Fibroblast of lung (primary cell): Measurements from ENCODE around the gene XYLT2. TPM values are rescaled to one million over a fixed set of nuclear protein-coding genes. Genes with fewer than 3 reads are reported as not detected.

Experiments used
- DNase-seq, 2 donors: peaks; one replicate each; pipeline versions ENCODE4 v3.0.0 to v3.0.0-alpha.2; 2010; ENCODE audit warnings: low read depth in 2 of 2
- H2AFZ ChIP-seq: 2 replicates; pipeline ENCODE4 v1.5.1; 2012; ENCODE audit warnings: low read length, control low read depth, inconsistent platforms
- H3K27ac ChIP-seq: 2 replicates; pipeline ENCODE4 v1.5.1; 2011; ENCODE audit warnings: low read length, control low read depth; ENCODE audit not compliant: insufficient read depth
- H3K27me3 ChIP-seq: 2 replicates; pipeline ENCODE4 v1.5.1; 2011; ENCODE audit warnings: mild to moderate bottlenecking, low read length; ENCODE audit not compliant: control insufficient read depth, insufficient read depth
- H3K36me3 ChIP-seq: 2 replicates; pipeline ENCODE4 v1.5.1; 2011; ENCODE audit warnings: low read length; ENCODE audit not compliant: control insufficient read depth, insufficient read depth
- H3K4me1 ChIP-seq: 2 replicates; pipeline ENCODE4 v1.5.1; 2011; ENCODE audit warnings: low read length; ENCODE audit not compliant: control insufficient read depth, insufficient read depth; ENCODE audit errors: extremely low read depth
- H3K4me2 ChIP-seq: 2 replicates; pipeline ENCODE4 v1.5.1; 2011; ENCODE audit warnings: low read length, control low read depth; ENCODE audit not compliant: insufficient read depth; ENCODE audit errors: extremely low read depth
- H3K4me3 ChIP-seq, 4 experiments: fragments of 200-600 bp in 1 of 4; sonication (generic) in 1 of 4; replicated peaks in 1 of 4; 2 replicates each; pipeline ENCODE4 v1.5.1; 2011 to 2016; ENCODE audit warnings: low read length in 4 of 4, low read depth in 3 of 4, mild to moderate bottlenecking in 3 of 4, control low read depth in 2 of 4, inconsistent platforms in 1 of 4, mixed read lengths in 1 of 4; ENCODE audit not compliant: insufficient read depth in 1 of 4; ENCODE audit errors: control extremely low read depth in 1 of 4
- H3K79me2 ChIP-seq: 2 replicates; pipeline ENCODE4 v1.5.1; 2012; ENCODE audit warnings: mild to moderate bottlenecking, low read length, inconsistent platforms; ENCODE audit not compliant: control insufficient read depth, insufficient read depth
- H3K9ac ChIP-seq: 2 replicates; pipeline ENCODE4 v1.5.1; 2011; ENCODE audit warnings: mild to moderate bottlenecking, low read length, control low read depth; ENCODE audit not compliant: insufficient read depth
- H3K9me3 ChIP-seq: 2 replicates; pipeline ENCODE4 v1.5.1; 2012; ENCODE audit warnings: low read depth, low read length; ENCODE audit not compliant: control insufficient read depth, insufficient read depth
- H4K20me1 ChIP-seq: 2 replicates; pipeline ENCODE4 v1.5.1; 2011; ENCODE audit warnings: low read length; ENCODE audit not compliant: control insufficient read depth, insufficient read depth; ENCODE audit errors: extremely low read depth
- EZH2 ChIP-seq: IDR thresholded peaks from 2 replicates; pipeline ENCODE4 v1.5.1; 2012; ENCODE audit warnings: low read length, control low read depth, mild to moderate bottlenecking; ENCODE audit errors: missing control alignments
- polyA plus RNA-seq, 2 donors: library from polyadenylated mRNA; depleted of rRNA in 1 of 2; stranded (reverse) in 1 of 2; unstranded in 1 of 2; fragments of >200 nt; gene quantifications; 2 replicates each; pipeline ENCODE4 v1.2.1, GENCODE V29; 2011 to 2012; ENCODE audit warnings: missing spikeins in 1 of 2
- total RNA-seq: library from RNA; depleted of rRNA; stranded (reverse); fragments of >200 nt; gene quantifications from 2 replicates; pipeline ENCODE4 v1.2.1, GENCODE V29; 2014
- TF ChIP-seq, protein P1 (sequence below), 2 donors: IDR thresholded peaks in 1 of 2; conservative IDR thresholded peaks in 1 of 2; 1 replicate in 1 of 2; 2 replicates in 1 of 2; pipeline ENCODE4 v1.5.1; 2011 to 2012; ENCODE audit warnings: low read length in 2 of 2, control low read depth in 1 of 2, inconsistent platforms in 1 of 2, low read depth in 1 of 2, mild to moderate bottlenecking in 1 of 2

XYLT2 gene
- total and polyA plus RNA-seq, 2 donors (not counting 1 experiment from before 2014, with no cell fraction given): 12.7 to 43.9 TPM

DNA sequence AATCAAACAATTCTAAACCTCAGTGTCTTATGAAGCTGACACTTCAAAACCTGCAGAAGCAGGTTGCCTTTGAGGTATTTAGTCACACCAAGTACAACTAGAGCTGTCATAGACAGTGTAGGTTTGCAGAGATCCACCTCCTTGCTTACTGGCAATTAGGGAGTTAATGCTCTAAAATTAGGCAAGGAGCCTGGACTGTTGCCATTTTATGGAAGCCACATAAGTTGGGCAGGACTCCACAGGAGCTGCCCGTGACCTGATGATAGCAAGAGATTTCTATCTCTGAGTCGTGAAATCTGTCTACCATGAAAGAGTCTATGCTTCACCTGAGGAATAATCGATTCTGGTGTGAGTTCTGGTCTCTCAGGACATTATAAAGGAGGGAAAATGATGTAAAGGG is 36.0 kb downstream of the XYLT2 start:
- Histone ChIP-seq H3K4me3 (no peak overlapping the region), H3K9ac (no peak overlapping the region), H3K27me3 (no peaks in the 10 kb centered on the region), H3K79me2 (no peaks in the 10 kb centered on the region), H3K36me3 (peaks cover 35% of the 10 kb centered on the region), H3K9me3 (no peaks in the 10 kb centered on the region), H3K4me2 (no peak overlapping the region), H2AFZ (no peak overlapping the region), H3K4me1 (no peaks in the 10 kb centered on the region), H3K27ac (no peak overlapping the region), H4K20me1 (no peaks in the 10 kb centered on the region)
- TF ChIP-seq, protein P1, sequence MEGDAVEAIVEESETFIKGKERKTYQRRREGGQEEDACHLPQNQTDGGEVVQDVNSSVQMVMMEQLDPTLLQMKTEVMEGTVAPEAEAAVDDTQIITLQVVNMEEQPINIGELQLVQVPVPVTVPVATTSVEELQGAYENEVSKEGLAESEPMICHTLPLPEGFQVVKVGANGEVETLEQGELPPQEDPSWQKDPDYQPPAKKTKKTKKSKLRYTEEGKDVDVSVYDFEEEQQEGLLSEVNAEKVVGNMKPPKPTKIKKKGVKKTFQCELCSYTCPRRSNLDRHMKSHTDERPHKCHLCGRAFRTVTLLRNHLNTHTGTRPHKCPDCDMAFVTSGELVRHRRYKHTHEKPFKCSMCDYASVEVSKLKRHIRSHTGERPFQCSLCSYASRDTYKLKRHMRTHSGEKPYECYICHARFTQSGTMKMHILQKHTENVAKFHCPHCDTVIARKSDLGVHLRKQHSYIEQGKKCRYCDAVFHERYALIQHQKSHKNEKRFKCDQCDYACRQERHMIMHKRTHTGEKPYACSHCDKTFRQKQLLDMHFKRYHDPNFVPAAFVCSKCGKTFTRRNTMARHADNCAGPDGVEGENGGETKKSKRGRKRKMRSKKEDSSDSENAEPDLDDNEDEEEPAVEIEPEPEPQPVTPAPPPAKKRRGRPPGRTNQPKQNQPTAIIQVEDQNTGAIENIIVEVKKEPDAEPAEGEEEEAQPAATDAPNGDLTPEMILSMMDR (conservative IDR thresholded peaks at IDR 0.05 in 1 of 2, IDR thresholded peaks at IDR 0.05 in 1 of 2; ENCODE audit: low read depth in 1 of 2, low read length in 2 of 2): no peak
- no peak for TF ChIP-seq EZH2
- DNase-seq: peak in 1 of 2 donors; percentile 29

DNA sequence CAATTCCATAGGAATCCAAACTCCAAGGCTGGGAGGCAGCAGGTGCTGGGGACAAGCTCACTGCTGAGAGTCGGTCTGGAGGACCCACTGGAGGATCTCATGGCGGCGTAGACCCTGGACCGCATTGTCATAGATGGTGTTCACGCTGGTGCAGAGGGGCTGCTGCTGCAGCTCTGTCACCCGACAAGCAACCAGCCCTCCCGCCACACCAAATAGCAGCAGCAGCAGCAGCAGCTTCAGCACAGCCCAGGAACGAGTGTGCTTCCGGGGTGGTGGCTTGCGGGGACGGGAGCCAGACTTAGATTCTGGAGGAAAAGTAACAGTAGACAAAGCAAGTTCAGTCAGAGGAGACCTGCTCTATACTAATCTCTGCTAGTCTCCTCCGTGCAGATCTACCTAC is 37.0 kb downstream of the XYLT2 start:
- H3K4me2 ChIP-seq: no peak overlapping the region
- no peak for TF ChIP-seq EZH2
- TF ChIP-seq, protein P1 (conservative IDR thresholded peaks at IDR 0.05 in 1 of 2, IDR thresholded peaks at IDR 0.05 in 1 of 2; ENCODE audit: low read depth in 1 of 2, low read length in 2 of 2): no peak
- H3K9ac ChIP-seq: no peak overlapping the region
- H3K27ac ChIP-seq: no peak overlapping the region
- no peaks in the 10 kb centered on the region for H4K20me1 ChIP-seq
- H2AFZ ChIP-seq: no peak overlapping the region
- no peak for DNase-seq
- no peaks in the 10 kb centered on the region for H3K79me2 ChIP-seq
- peaks cover 39% of the 10 kb centered on the region for H3K36me3 ChIP-seq
- no peaks in the 10 kb centered on the region for H3K4me1 ChIP-seq
- no peaks in the 10 kb centered on the region for H3K9me3 ChIP-seq
- H3K4me3 ChIP-seq: no peak overlapping the region
- no peaks in the 10 kb centered on the region for H3K27me3 ChIP-seq

DNA sequence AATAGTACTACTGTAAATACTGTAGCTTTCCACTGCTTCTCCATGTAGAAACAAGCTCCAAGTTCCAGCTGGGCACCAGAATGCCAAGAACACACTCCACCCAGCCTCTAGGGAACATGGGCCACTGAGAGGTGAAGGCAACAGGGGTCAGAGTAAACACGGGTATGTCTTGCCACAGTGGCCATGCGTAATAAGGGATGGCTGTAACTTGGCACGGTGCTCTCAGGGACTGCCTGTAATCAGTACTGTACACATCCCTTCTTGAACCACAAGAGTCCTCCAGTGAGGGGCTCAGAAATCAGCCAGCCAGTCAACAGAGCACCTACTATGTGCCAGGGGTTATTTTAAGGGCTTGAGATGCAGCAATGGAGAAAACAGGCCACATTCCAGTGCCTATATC is 40.6 kb downstream of the XYLT2 start:
- no peak for DNase-seq
- Histone ChIP-seq H3K36me3 (peaks cover 46% of the 10 kb centered on the region), H3K4me2 (no peak overlapping the region), H3K4me1 (no peaks in the 10 kb centered on the region), H3K4me3 (no peak overlapping the region), H3K27me3 (no peaks in the 10 kb centered on the region), H4K20me1 (no peaks in the 10 kb centered on the region), H3K79me2 (peaks cover 24% of the 10 kb centered on the region), H2AFZ (no peak overlapping the region), H3K27ac (no peak overlapping the region), H3K9ac (no peak overlapping the region), H3K9me3 (no peaks in the 10 kb centered on the region)
- no peak for TF ChIP-seq EZH2
- TF ChIP-seq, protein P1 (conservative IDR thresholded peaks at IDR 0.05 in 1 of 2, IDR thresholded peaks at IDR 0.05 in 1 of 2; ENCODE audit: low read depth in 1 of 2, low read length in 2 of 2): no peak
